HUES48 (cell line): ENCODE results near the gene SNCAIP.
A peak's percentile ranks its signal among the peaks of the same experiment; 100 is the strongest.

Experiments used
- H3K27ac ChIP-seq: one replicate; pipeline ENCODE4 v1.7.0; 2013; ENCODE audit warnings: low read depth, low read length, inconsistent platforms
- H3K27me3 ChIP-seq: 2 replicates; pipeline ENCODE4 v1.6.1; 2013; ENCODE audit warnings: mild to moderate bottlenecking, low read length; ENCODE audit not compliant: control insufficient read depth, insufficient read depth
- H3K36me3 ChIP-seq: 2 replicates; pipeline ENCODE4 v1.6.1; 2013; ENCODE audit warnings: low read length; ENCODE audit not compliant: control insufficient read depth, insufficient read depth
- H3K4me1 ChIP-seq: 2 replicates; pipeline ENCODE4 v1.6.1; 2013; ENCODE audit warnings: mild to moderate bottlenecking, low read length; ENCODE audit not compliant: control insufficient read depth, insufficient read depth
- H3K4me3 ChIP-seq: 2 replicates; pipeline ENCODE4 v1.5.1; 2013; ENCODE audit warnings: mild to moderate bottlenecking, low read depth, low read length
- H3K9ac ChIP-seq: 2 replicates; pipeline ENCODE4 v1.6.1; 2013; ENCODE audit warnings: mild to moderate bottlenecking, low read depth, low read length, moderate library complexity
- H3K9me3 ChIP-seq: 2 replicates; pipeline ENCODE4 v1.6.1; 2013; ENCODE audit warnings: low read length; ENCODE audit not compliant: control insufficient read depth, insufficient read depth

Gene SNCAIP

DNA sequence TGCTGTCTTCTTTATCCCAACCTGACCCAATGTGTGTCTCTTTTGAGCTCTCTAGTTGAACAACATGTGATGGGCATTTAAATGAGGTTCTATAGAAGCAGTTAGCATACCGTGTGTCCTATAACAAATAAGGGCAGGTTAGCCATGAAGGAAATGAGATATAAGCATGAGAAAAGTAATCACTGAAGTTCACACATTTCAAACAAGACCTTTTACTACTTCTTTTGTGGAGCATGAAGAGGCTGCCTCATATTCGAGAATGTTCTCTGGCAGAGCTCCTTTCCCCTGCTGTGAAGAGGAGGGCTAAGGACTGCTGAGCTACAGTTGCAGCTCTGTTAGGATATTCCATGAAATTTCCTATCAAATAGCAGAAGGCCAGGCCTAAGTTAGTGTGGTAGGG, 15.2 kb upstream of the SNCAIP start:
- no peak overlapping the region for H3K4me3 ChIP-seq
- no peak overlapping the region for H3K9ac ChIP-seq
- H3K36me3 ChIP-seq, result no peaks in the 10 kb centered on the region
- H3K27ac ChIP-seq, result no peak overlapping the region
- H3K4me1 ChIP-seq, result peaks cover 24% of the 10 kb centered on the region
- H3K9me3 ChIP-seq, result no peaks in the 10 kb centered on the region
- no peaks in the 10 kb centered on the region for H3K27me3 ChIP-seq

DNA sequence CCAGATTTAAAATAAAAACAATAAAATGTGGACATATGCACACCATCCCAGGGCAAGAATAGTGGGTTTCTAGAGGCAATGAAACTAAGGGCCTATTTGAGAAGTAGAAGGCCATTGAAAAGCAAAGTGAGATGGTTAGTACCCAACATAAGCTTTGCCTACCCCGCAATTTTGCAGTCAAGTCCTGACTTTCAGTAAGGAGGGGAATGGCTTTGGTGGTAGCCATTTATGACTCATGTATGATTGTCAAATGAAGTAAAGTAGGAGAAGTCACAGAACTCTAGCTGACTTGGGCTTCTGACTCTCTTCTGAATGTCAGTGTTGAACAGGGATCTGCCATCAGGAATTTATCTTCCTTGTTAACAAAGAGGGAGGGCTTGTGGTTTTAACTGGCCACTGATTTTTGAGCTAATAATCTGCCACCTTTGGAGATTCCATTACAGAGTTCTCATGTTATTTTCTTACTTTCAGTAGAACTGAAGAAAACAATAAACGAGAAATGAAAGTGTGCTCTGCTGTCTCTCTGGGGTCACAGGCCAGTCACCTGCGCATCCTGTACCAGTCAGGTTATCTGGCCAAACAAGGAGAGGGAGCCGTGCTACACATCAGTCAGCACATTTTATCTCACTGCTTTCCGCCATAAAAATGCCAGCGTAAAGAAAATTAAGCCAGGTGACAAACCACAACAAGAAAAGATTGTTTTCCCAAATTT, 14.3 kb upstream of the SNCAIP start:
- Histone ChIP-seq H3K4me3 (no peak overlapping the region), H3K4me1 (peaks cover 16% of the 10 kb centered on the region), H3K9ac (no peak overlapping the region), H3K27me3 (no peaks in the 10 kb centered on the region), H3K36me3 (no peaks in the 10 kb centered on the region), H3K27ac (no peak overlapping the region), H3K9me3 (no peaks in the 10 kb centered on the region)

DNA sequence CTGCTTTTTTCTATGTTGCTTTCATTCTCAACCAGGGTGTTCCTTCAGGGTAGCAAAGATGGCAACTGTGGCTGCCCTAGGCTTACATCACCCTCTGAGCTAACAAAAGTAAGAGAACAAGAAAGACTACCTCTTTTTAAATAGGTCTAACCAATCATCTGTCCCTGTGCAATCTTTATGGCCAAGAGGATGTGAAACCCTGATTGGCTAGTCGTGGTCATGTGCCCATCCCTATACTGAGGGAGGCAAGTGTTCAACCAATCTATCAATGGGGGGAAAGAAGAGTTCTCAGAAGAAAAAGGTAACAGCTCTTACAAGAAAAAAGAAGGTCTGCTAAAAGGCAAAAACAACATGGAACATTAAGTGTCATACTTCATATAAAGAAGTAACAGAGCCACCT, 11.7 kb upstream of the SNCAIP start:
- no peaks in the 10 kb centered on the region for H3K36me3 ChIP-seq
- peaks cover 15% of the 10 kb centered on the region for H3K4me1 ChIP-seq
- H3K9ac ChIP-seq, result no peak overlapping the region
- H3K27me3 ChIP-seq, result no peaks in the 10 kb centered on the region
- no peak overlapping the region for H3K4me3 ChIP-seq
- no peaks in the 10 kb centered on the region for H3K9me3 ChIP-seq
- H3K27ac ChIP-seq, result no peak overlapping the region

DNA sequence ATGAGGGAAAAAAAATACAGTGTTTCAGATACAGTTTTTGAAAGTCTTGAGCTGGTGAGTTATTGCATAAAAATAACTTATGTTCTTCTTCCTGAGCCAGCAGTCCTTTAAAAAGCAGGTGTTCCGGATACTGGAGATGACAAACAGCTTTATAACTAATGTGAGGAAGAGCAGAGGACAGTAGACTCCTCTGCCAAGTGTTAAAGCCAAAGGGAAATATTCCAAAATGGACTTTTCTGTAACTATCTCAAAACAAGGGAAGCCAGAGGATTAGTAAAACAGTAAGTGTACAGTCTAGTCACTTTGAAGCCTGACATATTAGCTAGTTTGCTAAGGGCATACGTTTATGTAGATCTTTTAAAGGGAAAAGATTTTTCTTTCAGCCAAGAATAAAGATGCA, 11.0 kb upstream of the SNCAIP start:
- H3K9ac ChIP-seq, result no peak overlapping the region
- H3K27me3 ChIP-seq, result no peaks in the 10 kb centered on the region
- no peak overlapping the region for H3K4me3 ChIP-seq
- H3K9me3 ChIP-seq, result no peaks in the 10 kb centered on the region
- no peaks in the 10 kb centered on the region for H3K36me3 ChIP-seq
- no peak overlapping the region for H3K27ac ChIP-seq
- peaks cover 10% of the 10 kb centered on the region; the same call in 1 of the 2 replicates for H3K4me1 ChIP-seq

DNA sequence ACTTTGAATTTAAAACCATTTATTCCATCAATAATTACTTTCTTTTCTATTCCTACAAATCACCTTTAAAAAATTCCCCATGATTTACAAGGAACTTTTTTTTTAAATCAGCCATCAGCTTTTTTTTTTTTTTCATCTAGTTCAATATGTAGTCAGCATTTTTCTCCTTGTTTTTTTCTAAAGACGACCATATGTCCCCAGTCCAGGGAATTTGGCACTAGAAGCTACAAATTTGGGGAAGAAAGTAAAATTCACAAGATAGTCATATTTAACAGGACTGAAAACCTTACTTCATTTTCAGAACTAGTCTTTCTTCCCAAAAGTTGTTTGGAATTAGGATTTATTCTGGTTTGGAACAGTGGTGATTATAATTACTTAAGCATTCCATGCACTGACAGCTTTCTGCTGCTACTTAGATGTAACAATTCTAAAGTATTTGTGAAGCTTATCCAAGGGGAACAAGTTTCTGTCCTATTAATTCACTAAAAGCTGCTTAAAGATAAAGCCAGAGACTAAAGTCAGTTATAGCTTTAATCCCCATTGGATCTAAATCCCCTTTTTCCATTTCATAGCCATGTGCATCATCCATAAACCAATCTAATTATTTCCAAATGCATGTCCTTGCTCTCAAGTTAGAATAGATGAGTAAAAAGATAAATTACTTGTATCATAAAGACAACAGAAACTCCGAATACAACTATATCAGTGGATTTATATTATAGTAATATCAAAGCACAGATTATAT, 7.4 kb upstream of the SNCAIP start:
- Histone ChIP-seq H3K27ac (no peak overlapping the region), H3K27me3 (peaks cover 2% of the 10 kb centered on the region; the same call in 1 of the 2 replicates), H3K9ac (no peak overlapping the region), H3K4me3 (no peak overlapping the region), H3K36me3 (no peaks in the 10 kb centered on the region), H3K4me1 (no peaks in the 10 kb centered on the region), H3K9me3 (no peaks in the 10 kb centered on the region)

DNA sequence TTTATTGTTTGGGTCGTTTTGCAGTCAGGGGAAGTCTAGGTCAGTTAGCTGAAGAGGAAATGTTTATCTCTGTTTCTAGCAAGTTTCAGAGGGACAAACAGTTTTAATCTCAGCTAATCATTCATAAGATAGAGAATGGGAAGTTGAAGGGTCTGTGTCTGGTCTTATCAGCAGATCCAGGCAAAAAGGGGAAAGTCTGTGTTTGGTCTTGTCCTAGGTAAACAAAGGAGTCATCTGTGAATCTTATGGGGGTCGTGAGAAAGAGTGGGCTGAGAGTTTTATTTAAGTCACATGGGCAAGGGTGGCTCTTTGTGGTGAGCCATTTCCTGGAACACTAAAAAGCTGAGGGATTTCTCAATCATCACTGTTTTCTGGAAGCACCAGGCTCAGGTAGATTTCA, 5.6 kb upstream of the SNCAIP start:
- H3K27ac ChIP-seq, result no peak overlapping the region
- no peak overlapping the region for H3K4me3 ChIP-seq
- no peaks in the 10 kb centered on the region for H3K36me3 ChIP-seq
- no peaks in the 10 kb centered on the region for H3K9me3 ChIP-seq
- H3K4me1 ChIP-seq, result no peaks in the 10 kb centered on the region
- no peak overlapping the region for H3K9ac ChIP-seq
- H3K27me3 ChIP-seq, result peaks cover 20% of the 10 kb centered on the region

DNA sequence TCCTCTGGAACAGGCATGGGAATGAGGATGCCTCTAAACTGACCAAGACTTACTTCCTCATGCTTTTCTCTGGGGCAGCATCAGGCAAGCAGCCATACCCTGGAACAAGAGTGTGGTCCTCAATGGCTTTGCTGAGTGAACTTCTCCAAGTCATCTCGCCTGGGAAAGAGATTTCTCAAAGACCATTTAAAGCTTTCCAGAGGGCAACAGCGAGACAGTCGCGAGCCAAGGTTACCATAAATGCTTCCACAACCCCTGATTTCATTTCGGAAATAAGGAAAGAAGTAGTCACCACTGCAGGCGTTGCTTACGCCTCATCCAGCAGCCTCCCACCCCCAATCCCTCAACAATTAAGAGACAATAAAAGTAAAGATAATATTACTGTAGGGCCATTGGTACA, 1.1 kb upstream of the SNCAIP start:
- peaks cover 47% of the 10 kb centered on the region for H3K27me3 ChIP-seq
- no peaks in the 10 kb centered on the region for H3K36me3 ChIP-seq
- H3K4me1 ChIP-seq, result peaks cover 20% of the 10 kb centered on the region; the same call in 1 of the 2 replicates
- no peak overlapping the region for H3K27ac ChIP-seq
- H3K9ac ChIP-seq, result no peak overlapping the region
- H3K9me3 ChIP-seq, result no peaks in the 10 kb centered on the region
- H3K4me3 ChIP-seq, result peak overlapping the region; percentile 14; the same call in 1 of the 2 replicates

DNA sequence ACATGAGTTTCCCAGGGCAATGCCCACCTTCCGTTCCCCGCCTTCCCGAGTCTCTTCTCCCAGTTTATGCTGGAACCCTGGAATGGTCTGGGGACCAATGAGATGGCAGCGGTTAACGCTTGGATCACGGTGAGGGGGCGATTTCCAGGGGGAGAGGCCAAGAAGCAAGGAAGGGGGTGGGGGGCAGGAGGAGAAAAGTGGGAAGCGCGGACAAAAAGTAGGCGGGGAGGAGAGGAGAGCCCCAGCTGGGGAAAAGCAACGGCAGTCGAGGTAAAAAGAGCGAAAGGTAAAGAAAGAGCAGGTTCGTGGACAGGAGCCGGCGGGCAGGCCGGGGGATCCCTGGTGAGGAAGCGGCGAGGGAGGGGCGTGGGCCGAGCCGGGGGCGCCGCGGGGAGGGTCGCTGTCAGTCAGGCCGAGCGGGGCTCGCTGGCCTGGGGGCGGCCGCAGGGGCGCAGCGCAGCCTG, 508 bp upstream of the SNCAIP start:
- peaks cover 47% of the 10 kb centered on the region for H3K27me3 ChIP-seq
- H3K4me3 ChIP-seq, result peak overlapping the region; percentile 67
- no peak overlapping the region for H3K27ac ChIP-seq
- no peak overlapping the region for H3K9ac ChIP-seq
- no peaks in the 10 kb centered on the region for H3K9me3 ChIP-seq
- no peaks in the 10 kb centered on the region for H3K36me3 ChIP-seq
- peaks cover 20% of the 10 kb centered on the region; the same call in 1 of the 2 replicates for H3K4me1 ChIP-seq

DNA sequence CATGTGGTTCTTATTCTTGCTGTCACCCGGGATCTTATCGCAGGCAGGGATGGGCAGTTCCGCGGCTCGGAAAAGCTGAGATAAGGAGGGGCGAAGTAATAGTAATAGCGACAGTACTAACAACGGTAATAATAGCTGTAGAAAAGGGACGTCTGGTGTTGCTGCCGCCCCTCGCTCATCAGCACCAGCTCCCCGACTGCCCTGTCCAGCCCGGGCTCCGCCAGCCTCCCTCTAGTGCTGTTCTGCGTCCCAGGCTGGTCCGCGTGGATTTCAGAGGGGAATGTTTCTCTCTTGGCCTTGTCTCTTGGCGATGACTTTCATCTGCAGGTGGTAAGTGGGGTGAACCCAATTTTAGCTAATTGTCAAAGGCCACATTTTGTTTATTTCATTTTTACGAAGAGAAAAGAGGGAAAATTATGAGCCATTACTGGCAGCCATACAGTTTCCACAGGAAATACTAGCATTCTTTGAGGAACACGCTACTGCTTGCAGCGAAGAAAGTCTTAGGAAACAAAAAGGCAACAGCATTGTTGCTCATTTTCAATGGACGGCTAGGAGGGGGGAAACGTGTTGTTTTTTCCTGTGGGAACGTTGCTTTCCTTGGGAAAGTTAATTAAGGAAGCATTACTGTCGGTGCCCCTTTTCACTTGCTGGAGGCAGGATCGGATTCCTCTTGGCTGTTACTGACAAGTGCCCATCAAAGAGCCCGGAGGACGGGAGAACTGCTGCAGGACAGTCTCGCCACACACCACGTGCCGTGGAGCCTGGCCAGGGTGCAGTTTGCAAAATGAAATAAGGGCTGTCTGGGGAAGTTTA, 762 bp downstream of the SNCAIP start:
- H3K9ac ChIP-seq, result no peak overlapping the region
- peaks cover 47% of the 10 kb centered on the region for H3K27me3 ChIP-seq
- H3K36me3 ChIP-seq, result no peaks in the 10 kb centered on the region
- H3K9me3 ChIP-seq, result no peaks in the 10 kb centered on the region
- H3K4me1 ChIP-seq, result peaks cover 20% of the 10 kb centered on the region; the same call in 1 of the 2 replicates
- no peak overlapping the region for H3K27ac ChIP-seq
- peak overlapping the region; percentile 67 for H3K4me3 ChIP-seq

DNA sequence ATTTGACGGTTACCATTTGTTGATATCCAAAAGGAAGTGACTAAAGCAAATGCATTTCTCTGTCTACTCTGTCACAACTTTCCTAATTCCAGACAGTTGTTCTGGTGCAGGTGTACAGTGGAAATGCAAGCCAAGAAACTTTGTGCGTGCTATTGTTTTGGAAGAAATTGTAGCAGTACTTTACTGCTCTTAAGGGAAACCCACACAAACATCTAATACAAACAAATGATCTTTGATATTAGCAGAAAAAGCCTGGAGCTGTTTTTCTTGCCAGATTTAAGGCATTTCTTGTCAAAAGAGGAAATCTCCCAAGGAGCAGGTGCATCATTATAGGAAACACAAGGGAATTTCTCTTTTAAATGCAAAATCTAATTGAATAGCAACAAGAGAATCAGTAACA, 2.0 kb downstream of the SNCAIP start:
- H3K9me3 ChIP-seq, result no peaks in the 10 kb centered on the region
- peaks cover 47% of the 10 kb centered on the region for H3K27me3 ChIP-seq
- H3K4me3 ChIP-seq, result no peak overlapping the region
- H3K4me1 ChIP-seq, result peaks cover 20% of the 10 kb centered on the region; the same call in 1 of the 2 replicates
- no peak overlapping the region for H3K27ac ChIP-seq
- no peak overlapping the region for H3K9ac ChIP-seq
- H3K36me3 ChIP-seq, result no peaks in the 10 kb centered on the region
